ENCODE results near the gene ZNF438.
"Not testable (repeated sequence)": the region's sequence is repeated elsewhere in the genome, so short reads cannot be mapped to it uniquely, and the experiment has no call there.

Gene ZNF438

DNA sequence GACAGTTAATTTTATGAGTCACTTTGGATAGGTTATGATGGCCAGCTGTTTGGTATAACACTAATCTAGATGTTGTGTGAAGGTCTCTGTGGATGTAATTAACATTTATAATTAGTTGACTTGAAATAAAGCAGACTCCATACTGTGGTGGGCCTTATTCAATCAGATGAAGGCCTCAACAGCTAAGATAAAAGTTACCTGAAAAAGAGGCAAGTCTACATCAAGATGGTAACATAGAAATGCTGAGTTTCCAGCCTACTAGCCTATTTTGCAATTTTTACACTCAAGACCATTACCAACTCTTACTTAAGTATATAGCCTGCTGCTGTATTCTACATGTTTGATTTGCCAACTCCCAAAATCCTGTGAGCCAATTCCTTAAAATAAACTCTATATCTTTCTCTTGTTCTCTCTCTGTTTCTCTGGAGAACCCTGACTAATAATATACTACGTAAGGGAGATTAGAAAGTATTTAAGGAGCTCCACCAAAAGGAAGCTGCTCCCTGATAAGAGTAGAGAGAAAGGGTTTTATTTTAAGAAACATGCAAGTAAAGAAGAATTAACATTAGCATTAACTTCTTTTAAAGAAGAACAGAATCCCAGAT, 42.7 kb downstream of the ZNF438 start:
- in situ Hi-C loops (cut with MboI; ENCODE audit: low sequenced_read_pairs): no loop called here

DNA sequence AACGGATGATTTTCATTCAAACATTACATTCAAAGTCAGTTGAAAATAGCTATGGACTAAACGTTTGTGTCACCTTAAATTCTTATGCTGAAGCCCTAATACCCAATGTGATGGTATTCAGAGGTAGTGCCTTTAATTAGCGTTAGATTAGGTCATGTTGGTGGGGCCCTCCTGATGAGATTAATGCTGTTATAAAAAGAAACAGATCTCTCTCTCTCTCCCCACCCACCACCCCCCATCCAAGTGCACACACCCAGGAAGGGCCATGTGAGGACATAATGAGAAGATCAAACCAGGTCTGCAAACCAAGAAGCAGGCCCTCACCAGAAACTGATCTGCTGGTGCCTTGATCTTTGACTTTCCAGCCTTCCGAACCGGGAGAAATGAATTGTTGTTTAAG, 44.2 kb downstream of the ZNF438 start:
- in situ Hi-C loops (cut with MboI; ENCODE audit: low sequenced_read_pairs): no loop called here

GRCh38 chr10:30986053-30986555, 45.6 kb downstream of the ZNF438 start:
- in situ Hi-C loops (cut with MboI; ENCODE audit: low sequenced_read_pairs): no loop called here

DNA sequence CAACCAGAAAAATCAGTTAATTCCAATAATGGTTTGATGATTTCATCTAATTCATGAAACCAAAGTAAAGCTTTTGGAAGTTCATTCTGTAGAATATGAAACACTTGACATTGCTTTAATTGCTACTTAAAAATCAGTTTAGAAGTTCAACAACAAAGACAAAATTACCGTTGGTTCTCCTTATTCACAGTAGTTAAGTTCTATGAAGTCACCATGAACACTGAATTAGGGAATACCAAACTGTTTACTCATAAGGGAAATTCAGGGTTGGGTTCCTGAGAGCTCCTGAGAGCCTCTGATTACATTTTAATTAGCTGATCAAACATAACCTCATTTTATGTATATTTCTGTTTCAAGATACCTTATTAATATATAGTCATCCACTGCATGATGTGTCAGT, 46.2 kb downstream of the ZNF438 start:
- in situ Hi-C loops (cut with MboI; ENCODE audit: low sequenced_read_pairs): no loop called here

- in situ Hi-C loops (cut with MboI; ENCODE audit: low sequenced_read_pairs): no loop called here
Measured at GRCh38 chr10:30984563-30985328, 46.9 kb downstream of the ZNF438 start.

DNA sequence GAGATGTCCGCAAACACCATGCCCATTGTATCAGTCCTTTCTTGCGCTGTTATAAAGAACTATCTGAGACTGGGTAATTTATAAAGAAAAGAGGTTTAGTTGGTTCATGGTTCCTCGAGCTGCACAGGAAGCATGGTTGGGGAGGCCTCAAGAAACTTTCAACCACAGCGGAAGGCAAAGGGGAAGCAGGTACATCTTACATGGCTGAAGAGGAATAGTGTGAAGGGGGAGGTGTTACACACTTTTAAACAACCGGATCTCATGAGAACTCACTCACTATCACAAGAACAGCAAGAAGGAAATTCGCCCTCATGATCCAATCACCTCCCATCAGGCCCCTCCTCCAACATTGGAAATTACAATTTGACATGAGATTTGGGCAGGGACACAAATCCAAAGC, 48.5 kb downstream of the ZNF438 start:
- in situ Hi-C loops (cut with MboI; ENCODE audit: low sequenced_read_pairs): not testable (repeated sequence)

DNA sequence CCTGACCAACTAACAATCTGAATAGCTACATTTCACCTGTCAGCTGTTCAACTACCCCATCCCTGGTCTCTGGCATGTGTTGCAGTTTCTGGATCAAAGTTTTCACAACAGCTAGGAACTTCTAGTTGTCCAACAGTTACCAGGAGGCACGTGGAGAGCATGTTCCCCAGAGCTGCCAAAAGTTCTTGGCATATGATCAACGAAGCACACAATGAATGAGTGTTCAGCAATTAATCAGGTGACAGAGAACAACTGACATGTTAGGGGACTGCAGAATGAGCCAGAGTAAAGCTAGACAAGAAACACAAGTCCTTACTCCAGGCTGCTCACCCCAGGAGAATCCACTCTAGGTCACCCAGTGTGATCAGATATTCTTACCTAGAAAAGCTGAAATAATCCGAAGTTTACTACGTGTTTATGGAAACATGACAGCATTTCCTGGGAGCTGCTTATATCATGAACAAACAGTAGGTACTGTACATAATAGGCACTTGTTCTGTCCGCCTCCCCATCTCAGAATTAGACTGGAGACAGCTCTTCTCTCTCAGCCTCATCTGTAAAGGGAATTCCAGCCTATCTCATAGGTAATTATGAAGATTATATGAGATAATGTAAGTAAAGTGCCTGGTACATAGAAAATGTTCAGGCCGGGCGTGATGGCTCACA, 50.6 kb downstream of the ZNF438 start:
- in situ Hi-C loops (cut with MboI; ENCODE audit: low sequenced_read_pairs): no loop called here

DNA sequence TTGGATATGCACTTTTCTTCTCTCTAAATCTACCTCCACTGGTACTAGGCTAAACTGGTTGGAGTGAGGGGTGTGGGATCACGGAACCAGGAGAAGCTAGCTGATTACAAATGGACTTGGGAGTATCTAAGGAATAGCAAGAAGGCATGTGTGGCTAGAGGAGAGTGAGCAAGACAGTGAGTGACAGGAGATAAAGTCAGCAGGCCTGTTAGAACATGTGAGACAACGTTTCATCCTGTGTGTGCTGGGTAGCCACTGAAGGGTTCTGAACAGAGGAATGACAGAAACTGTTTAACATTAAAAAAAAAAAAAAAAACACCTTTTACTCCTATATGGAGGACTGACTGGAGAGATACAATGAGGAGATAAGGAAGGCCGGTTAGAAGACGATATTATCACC, 51.7 kb downstream of the ZNF438 start:
- in situ Hi-C loops (cut with MboI; ENCODE audit: low sequenced_read_pairs): no loop called here

DNA sequence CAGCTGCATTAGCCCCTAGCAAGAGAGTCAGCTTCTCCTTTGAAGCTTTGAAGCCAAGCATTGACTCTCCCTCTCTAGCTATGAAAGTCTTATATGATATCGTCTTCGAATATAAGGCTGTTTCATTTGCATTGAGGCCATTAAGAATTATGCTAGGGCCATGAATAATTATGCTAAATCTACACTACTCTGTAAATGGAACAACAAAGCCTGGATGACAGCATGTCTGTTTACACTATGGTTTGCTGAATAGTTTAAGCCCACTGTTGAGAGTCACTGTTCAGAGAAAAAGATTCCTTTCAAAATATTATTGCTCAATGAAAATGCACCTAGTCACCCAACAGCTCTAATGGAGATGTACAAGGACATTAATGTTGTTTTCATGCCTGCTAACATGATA, 52.8 kb downstream of the ZNF438 start:
- in situ Hi-C loops (cut with MboI; ENCODE audit: low sequenced_read_pairs): no loop called here

DNA sequence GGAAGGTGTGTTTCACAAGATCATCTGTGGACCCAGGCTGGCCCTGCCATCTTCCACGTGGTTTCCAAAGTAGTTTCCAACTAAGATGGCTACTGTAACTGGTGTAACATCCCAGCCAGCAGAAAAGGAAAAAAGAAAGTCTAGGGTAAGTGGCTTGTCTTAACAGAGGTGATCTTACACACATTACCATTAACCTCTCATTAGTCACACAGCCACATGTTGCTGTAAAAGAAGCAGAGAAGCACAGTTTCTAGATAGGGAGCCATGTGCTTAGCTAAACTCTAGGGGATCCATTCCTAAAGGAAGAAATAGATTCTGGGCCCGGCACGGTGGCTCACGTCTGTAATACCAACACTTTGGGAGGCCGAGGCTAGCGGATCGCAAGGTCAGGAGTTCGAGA, 54.3 kb downstream of the ZNF438 start:
- in situ Hi-C loops (cut with MboI; ENCODE audit: low sequenced_read_pairs): no loop called here

DNA sequence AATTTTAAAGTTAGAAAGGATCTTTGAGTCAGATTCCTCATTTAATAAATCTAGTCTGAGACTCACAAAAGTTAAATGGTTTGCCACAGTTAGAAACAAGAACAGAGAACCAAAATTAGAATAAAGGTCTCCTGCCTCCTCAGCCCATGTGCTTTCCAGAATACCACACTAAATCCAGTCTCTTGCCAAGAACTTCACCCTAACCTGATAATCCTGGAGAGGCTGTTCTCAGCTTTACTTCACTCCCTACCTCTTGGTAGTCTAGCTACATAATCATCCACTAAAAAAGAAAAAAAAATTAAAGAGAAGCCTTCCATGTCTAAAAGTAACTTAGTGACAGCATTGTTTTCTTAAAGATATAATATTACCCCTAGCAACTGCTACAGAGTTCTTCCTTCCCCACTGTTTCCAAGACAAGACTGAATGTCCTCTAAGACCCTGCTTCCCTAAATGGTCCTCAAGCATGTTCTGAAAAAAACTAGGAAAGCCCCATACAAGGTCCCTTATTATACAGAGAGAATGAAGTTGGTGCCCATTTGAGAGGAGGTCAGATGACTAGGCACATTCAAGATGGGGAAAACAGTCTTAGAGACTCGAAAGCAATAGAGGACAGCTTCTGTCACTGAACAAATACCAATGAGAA, 56.8 kb downstream of the ZNF438 start:
- in situ Hi-C loops (cut with MboI; ENCODE audit: low sequenced_read_pairs): no loop called here

DNA sequence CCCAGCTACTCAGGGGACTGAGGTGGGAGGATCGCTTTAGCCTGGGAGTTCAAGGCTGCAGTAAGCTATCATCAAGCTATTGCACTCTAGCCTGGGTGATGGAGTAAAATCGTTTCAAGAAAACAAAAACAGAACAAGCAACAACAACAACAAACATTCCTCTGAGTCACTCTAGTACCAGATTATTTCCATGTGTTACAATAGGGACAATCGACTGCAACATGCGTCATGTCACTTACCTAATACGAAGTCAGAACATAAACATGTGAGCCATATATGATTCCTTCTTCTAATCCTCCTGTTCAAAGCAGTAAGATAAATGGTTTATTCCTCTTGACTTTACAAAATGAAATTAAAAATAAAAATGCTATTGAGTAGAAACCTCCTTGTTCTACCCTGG, 57.3 kb downstream of the ZNF438 start:
- in situ Hi-C loops (cut with MboI; ENCODE audit: low sequenced_read_pairs): no loop called here

- in situ Hi-C loops (cut with MboI; ENCODE audit: low sequenced_read_pairs): no loop called here
Measured at GRCh38 chr10:30973737-30974136, 57.9 kb downstream of the ZNF438 start.

DNA sequence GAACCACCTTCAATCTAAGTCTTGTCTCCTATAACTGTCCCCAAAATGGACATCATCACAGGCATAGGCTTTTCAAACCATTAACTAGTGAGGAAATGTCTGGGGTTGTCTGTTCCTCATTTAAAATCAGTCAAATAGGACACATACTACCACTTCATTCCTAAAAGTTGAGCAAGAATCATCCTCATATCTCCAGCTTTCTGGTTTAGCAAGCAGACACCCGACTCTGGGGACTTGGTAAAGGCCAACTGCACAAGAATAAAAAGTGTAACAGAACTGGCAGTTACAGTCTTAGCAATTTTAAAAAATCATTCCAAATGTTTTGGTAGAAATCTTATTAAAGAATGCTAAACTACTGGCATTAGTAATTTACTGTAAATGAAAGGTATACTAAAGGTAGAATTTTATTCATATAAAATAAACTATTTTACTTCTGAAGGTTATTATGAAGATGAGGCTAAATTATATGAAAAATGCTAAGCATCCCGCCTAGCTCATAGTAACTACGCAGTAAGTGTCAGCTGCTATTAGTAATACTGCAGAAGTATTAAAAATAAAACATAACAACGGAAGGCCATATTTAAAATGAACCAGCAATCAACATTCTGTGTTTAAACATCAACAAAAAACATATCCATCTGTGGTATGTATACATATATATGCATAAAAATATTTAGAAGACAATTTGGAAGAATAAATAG, 60.8 kb downstream of the ZNF438 start:
- in situ Hi-C loops (cut with MboI; ENCODE audit: low sequenced_read_pairs): no loop called here

DNA sequence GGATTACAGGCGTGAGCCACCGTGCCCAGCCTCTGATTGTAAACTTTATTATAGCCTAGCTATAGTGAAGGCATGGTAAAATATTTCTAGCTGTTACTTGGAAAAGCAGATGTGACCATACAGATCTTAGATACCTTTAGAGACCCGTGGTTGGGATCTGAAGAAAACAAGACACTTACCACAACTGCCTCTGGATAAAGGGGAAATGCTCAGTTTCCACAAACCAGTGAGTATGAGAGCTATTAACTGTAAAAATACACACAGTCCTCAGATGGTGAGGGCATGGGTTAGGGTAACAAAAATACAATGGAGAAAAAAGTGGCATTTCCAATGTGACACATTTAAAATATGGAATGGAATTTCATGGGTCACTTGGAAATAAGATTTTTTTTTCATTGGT, 63.0 kb downstream of the ZNF438 start:
- in situ Hi-C loops (cut with MboI; ENCODE audit: low sequenced_read_pairs): no loop called here

- in situ Hi-C loops (cut with MboI; ENCODE audit: low sequenced_read_pairs): no loop called here
Measured at GRCh38 chr10:30967650-30968410, 63.8 kb downstream of the ZNF438 start.

DNA sequence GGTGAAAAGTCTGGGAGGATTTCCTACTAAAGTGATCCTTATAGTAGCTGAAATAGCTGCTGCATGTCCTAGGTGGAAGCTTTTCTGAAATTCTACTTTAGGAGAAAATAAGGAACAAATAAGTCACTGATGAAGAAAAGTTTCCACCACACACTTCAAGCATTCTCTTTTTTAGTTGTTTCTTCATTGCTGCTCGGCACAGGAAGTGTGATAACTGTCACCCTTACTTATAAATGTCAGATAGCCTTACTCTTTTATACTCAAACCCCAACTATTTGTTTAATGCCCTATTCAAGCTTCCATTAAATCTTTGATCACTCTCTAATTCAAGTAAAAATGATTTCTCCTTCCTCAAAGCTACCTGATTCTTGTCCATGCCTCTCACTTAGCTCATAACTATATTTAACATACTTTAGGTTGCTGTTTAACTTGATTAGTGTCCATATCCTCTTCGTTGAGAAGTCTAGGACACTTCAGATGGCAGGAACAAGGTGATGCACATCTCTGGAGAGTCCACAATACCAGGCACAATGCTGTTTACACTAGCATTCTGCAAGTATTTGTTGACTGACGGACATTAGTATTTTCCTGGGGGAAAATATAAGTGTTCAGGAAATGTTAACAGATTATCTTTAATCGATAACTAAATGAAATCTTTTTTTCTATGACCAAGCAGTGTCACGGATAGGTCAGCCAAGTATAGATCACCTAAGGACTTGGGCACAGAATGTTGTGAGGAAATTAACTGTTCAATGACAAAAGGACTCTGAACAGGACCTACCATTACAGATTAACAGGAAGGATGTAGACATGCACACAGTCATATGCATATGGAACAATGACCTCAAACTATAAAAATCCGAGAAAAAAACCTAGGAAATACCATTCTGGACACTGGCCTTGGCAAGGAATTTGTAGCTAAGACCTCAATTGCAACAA, 67.4 kb downstream of the ZNF438 start:
- in situ Hi-C loops (cut with MboI; ENCODE audit: low sequenced_read_pairs): no loop called here

- in situ Hi-C loops (cut with MboI; ENCODE audit: low sequenced_read_pairs): no loop called here
Measured at GRCh38 chr10:30962522-30962921, 69.1 kb downstream of the ZNF438 start.

- in situ Hi-C loops (cut with MboI; ENCODE audit: low sequenced_read_pairs): no loop called here
Measured at GRCh38 chr10:30959836-30960210, 71.8 kb downstream of the ZNF438 start.

Data from HL-60/S4 (cell line).